Measurements from ENCODE around the gene CNOT6L.
"Not testable (repeated sequence)": the region's sequence is repeated elsewhere in the genome, so short reads cannot be mapped to it uniquely, and the experiment has no call there.

Gene CNOT6L

DNA sequence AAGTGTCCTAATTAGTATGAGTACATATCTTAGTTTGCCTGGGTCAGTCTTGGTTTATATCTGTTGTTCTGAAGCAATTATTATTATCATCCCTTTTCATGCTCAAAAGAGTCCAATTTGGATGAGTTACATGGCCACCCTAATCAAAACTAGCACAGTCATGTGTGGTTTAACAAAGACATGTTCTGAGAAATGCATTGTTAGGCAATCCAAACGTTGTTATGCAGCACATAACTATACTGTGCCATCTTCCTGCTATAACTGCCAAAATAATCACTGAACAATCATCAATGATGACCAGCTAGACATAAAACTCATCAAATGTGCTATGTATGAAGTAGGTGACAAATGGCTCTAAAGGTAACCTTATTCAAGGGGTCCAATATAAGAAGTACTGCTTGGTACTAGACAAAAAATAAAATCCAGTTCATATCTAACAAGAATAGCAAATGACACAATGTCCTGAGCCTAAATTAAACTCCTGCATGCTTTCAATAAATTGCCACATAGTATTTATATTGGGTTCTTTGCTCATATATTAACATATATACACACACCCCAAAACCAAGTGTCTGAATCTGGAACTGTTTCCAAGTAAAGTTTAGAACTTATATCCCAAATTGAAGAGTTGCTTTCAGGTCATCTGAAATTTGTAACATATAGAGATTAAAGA is 41.9 kb downstream of the CNOT6L start:
- no peak for DNase-seq

DNA sequence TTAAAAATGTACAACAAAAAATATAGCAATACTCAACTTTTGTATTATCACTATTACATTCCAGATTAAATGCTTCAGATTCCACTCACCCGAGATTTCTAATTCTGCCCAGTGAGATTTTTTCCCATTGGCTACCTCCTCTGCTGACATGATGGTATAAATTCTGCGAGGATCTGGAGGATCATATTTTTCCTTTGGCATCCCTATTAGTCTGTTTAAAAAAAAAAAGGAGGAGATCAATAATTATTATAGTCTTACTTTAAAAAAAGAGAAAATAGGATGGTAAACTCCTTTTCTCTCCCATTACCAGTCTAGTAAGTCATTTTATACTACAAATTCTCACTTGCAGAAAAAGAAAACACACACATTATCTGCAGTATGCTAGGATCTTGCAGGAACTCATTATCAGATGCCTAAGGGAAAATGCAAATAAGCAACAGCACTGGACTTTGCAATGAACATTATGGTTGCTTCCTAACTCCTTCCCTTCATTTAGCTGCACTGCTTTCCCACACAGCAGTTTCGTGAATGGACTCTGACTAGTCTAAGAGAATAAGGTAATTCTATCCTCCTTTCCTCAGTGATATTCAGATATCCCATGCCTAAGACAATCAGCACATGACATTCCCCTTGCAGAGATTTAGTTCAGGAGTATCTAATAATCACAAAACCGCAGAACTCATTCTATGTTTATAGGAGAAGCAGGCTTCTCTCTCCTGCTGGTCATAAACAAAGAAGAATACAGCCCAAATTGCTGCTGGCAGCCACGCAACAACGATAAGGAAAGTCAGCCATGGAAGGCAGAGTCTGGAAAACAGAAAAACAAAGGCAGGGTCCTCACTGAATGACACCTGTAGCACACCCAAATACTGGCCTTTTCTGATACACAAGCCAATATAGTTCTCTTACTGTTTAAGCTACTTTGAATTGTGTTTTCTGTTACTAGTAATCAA is 42.7 kb downstream of the CNOT6L start:
- DNase-seq = no peak

DNA sequence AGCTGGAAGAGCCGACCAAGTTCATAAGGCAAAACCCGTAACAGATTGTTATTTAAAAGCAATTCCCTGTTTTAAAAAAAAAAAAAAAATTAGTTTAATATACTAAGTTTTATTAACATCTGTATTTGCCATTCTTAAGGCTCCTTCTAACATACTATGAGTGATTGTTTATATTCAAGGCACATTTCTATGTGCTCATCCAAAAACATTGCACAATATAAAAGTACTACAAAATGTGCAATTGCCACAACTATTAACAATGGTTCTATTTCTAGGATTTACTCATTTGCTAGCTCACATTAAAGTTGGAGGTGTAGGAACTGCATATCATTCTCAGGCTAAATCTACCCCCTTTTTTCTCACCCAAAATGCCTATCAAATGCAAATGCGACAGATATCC is 46.1 kb downstream of the CNOT6L start:
- no peak for DNase-seq

GRCh38 chr4:77771566-77771965 is 47.6 kb downstream of the CNOT6L start:
- DNase-seq = no peak

DNA sequence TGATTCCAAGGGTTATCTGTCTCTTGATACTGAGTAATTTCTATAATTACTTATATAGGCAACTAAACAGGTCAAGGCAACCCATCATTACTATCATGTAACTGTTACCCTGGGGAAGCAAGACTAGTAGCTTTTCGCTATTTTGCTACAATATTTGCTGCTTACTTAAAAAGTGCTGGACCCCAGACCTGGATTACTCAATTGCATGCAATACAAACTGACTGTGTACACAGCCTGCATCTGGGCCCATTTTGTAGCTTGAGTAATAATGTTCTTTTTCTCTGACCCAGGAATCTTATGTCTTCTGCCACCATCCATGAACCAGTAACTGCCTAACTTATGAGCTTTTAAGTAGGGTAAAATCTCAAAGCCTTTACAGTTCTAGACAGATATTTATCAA is 53.4 kb downstream of the CNOT6L start:
- DNase-seq = no peak

DNA sequence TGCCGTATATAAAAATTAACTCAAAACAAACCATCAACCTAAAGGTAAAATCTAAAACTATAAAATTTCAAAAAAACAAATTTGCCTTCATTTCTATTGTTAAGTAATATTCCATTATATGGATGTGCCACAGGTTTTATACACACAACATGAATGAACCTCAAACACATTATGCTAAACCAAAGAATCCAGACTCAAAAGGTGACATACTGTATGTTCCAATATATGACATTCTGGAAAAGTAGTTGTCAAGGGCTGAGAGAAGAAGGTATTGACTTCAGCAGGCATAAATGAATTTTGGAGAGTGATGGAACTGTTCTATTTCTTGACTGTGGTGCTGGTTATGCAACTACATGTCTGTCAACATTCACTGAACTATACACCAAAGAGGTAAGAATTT is 56.6 kb downstream of the CNOT6L start:
- DNase-seq = no peak

- no peak for DNase-seq
Observed at GRCh38 chr4:77761595-77761994, 57.6 kb downstream of the CNOT6L start.

GRCh38 chr4:77758804-77759203 is 60.4 kb downstream of the CNOT6L start:
- DNase-seq = no peak

- DNase-seq = no peak
Observed at GRCh38 chr4:77751764-77752163, 67.4 kb downstream of the CNOT6L start.

- no peak for DNase-seq
Observed at GRCh38 chr4:77745792-77746191, 73.4 kb downstream of the CNOT6L start.

DNA sequence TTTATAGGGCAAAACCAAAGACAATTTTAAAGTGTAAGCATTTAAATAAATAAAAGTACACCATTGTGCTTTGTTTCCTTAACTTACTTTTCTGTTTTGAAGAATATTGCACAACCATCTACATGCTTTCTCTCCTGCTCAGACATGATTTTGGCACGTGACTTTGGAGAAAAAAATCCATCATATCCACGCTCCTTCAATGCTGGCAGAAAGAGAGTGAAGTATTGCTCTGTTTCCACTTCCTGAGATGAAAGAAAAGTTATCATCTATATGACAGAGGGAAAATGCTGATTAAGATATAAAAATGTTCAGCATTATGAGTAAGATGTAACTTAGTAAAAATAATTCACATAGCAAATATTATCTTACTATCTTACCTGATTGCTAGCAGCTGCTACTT is 77.1 kb downstream of the CNOT6L start:
- DNase-seq = no peak

DNA sequence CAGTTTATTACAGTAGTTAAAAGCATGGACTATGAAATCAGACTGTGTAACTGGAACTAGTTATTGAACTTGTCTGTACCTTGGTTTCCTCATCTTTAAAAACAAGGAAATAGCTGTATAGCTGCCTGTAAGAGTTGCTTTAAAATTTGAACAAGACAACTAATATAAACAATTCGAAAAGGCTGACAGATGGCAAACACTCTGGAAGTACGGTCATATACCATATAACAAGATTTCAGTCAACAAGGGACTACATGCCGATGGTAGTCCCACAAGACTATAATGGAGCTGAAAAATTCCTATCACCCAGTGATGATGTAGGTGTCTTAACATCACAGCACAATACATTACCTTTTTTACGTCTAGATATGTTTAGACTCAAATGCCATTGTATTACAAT is 78.7 kb downstream of the CNOT6L start:
- DNase-seq = no peak

GRCh38 chr4:77734928-77735327 is 84.2 kb downstream of the CNOT6L start:
- peak; percentile 30 for DNase-seq

DNA sequence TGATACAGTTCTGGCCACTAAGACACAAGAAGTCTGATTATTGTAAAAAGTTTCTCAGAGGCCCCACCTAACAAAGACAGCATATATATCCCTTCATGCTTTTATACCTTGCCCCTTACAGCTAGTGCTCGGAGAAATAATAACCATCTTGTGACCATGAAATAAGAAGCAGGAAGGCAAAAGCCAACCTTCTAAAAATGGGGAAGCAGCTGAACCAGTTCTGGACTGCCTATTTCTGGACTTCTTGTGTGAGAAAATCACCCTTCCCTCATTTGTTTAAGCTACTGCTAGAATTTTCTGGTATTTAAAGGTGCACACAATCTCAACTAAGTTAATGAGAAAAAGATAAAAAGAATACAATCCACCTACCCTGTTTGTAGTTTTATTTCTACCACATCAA is 87.5 kb downstream of the CNOT6L start:
- no peak for DNase-seq

DNA sequence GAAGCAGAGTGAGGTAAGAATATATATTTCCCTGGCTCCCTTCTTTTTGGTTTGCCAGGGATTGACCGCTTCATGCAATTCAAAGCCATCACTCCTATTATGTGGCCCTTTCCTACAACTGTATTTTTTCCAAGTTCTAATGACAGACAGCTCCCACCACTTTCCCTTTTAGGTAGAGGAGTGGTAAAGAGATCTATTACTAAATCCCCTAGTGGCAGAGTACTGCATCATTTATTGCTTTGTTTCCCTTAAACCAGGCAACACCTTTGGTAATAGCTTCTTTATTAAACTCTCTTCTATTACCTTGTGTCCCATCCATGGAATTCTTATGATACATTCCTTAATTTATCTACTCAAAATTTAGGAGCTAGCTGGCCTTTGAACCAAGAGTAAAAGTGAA is 90.7 kb downstream of the CNOT6L start:
- no peak for DNase-seq

DNA sequence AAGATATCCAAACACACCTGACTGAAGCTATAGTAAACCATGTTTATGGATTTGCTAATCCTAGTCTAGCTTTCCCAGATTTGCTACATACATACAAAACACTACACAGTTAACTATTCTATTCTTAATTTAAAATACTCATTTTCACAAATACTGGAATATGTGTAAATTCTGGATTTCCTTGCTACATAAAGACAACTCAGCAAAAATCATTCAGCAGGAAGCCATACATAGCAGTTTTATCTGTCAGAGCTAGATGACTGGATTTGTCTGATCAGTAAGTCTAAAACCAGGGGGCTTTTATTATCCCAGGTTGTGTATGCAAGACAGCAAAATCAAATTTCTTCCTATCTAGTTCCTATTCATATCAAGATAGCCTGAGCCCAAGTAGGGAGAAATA is 98.1 kb downstream of the CNOT6L start:
- DNase-seq = no peak

GRCh38 chr4:77718500-77718899 is 100.7 kb downstream of the CNOT6L start:
- not testable (repeated sequence) for DNase-seq

- no peak for DNase-seq
Observed at GRCh38 chr4:77715414-77716290, 103.5 kb downstream of the CNOT6L start.

GRCh38 chr4:77714514-77714913 is 104.7 kb downstream of the CNOT6L start:
- DNase-seq = no peak

- no peak for DNase-seq
Observed at GRCh38 chr4:77713884-77714283, 105.3 kb downstream of the CNOT6L start.

DNA sequence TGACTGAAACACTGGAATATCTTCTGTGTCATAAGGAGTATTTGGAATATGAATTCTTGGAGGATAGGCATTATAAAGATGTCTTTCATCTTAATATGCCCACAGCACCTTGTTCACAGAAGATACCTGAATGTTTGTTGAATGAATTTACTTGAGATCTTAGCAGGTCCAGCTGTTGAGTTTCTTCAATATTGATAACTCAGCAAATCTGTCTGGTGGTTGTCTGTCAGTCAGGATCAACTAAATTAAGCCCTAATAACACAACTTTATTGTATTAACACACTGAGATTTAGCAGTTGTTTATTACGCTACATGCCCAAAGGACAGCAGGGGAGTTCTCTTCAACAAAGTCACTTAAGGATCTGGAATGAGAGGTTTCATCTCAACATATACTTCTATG is 106.5 kb downstream of the CNOT6L start:
- DNase-seq = no peak

- no peak for DNase-seq
Observed at GRCh38 chr4:77711469-77711868, 107.7 kb downstream of the CNOT6L start.

DNA sequence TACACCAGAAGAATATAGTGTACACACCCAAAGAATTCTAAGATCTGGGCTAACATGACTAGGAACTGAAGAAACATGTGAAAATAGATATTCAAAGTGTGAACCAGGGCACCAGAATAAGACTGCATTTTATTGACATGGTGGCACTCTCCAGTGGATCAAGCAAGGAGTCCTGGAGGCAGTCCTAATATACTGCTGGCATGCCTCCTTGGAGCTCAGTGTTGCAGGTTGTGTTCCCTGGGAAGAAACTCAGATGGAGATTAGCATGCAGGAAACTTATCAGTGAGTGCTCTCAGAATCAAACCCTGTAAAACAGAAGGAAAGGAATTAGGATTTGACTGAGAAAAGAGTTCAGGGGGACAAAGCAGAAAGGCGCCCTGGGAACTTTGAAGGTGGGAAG is 108.5 kb downstream of the CNOT6L start:
- DNase-seq = no peak

All from stimulated activated CD4-positive, alpha-beta T cell treated with anti-CD3 and anti-CD28 coated beads, Interleukin-1b, Interleukin-23, amount 100 ng/mL, for 48 hours (primary cell).